ENCODE measurements around the gene HOXB2.
A peak's percentile ranks its signal among the peaks of the same experiment; 100 is the strongest.

Gene HOXB2

DNA sequence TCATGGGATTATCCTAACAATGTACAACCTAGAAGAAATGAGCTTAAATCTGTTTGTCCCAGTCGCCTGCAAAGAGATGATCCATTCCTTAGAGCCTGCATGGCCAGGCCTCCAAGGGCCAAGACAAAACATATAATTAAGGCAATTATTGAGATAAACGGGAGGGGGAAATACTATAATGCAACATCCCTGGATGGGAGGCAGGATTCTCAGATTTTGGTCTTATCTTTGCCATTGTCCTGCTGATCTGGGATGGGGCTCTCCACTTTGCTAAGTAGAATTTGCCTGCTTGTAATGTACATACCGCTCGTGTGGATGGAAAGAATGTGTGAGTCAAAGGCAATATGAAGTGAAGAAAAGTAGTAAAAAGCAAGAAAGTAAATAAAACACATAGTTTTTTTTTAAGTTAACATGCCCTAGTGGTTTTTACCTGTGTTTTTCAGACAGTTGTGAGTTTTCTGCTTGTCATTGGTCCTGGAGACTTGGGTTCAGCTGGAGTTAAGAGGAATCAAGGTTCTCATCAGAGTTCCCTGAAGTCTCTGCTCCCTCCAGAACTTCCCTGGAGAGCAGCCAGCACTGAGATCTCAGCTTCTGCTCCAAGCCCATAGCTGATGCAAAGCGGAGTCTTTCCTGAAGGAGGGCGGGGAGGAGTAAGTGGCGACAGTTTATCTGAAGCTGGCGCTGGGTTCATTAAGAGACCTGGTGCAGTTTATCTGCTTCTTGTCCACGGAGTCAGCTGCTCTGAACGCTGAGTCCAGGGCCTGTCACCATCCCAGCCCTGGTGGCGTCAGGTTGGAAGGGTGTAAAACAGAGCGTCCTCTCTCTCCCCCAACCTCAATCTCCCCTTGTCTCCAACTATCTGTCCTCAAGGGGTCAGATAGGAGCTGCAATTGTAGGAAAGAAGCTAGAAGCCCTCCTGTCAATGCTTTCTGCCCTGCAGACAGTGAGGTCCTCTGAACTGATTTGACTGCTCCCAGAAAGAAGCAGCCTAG is 44.2 kb downstream of the HOXB2 start:
- Histone ChIP-seq H3K36me3 (ENCODE audit: control insufficient read depth in 2 of 2, insufficient read depth in 1 of 2, low read length in 2 of 2) (no peaks in the 10 kb centered on the region), H3K4me1 (ENCODE audit: control insufficient read depth, insufficient read depth, low read length) (peaks cover 34% of the 10 kb centered on the region), H3K4me3 (ENCODE audit: low read depth, low read length) (no peak overlapping the region), H3K27ac (ENCODE audit: extremely low read depth, low read depth, low read length) (peak overlapping the region; percentile 9; the same call in 1 of the 2 replicates), H3K9me3 (ENCODE audit: control insufficient read depth, insufficient read depth, low read depth, low read length) (no peaks in the 10 kb centered on the region)
- CTCF ChIA-PET, result interaction anchor here (0.6 to 2.5 kb wide), 19 partner anchors 9 to 150 kb away, joined by 3 to 15 read pairs (median 4); partner anchors contain the start of gene HOXB5
- POLR2A ChIA-PET, result interaction anchor here (0.8 to 2.2 kb wide), 5 partner anchors 8 to 87 kb away, joined by 3 to 6 read pairs (median 3); no protein-coding TSS in a partner anchor
- no peak for TF ChIP-seq ZNF791 (tag by site-specific recombination; IDR thresholded peaks at IDR 0.05)
- TF ChIP-seq, protein P1, sequence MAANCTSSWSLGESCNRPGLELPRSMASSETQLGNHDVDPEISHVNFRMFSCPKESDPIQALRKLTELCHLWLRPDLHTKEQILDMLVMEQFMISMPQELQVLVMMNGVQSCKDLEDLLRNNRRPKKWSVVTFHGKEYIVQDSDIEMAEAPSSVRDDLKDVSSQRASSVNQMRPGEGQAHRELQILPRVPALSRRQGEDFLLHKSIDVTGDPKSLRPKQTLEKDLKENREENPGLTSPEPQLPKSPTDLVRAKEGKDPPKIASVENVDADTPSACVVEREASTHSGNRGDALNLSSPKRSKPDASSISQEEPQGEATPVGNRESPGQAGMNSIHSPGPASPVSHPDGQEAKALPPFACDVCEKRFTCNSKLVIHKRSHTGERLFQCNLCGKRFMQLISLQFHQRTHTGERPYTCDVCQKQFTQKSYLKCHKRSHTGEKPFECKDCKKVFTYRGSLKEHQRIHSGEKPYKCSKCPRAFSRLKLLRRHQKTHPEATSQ (tag by site-specific recombination; IDR thresholded peaks at IDR 0.05), result no peak
- 0 out of 2 replicates have a peak, but pooled peaks have one; percentile 16 for TF ChIP-seq KLF7 (tag by site-specific recombination; IDR thresholded peaks at IDR 0.05; ENCODE audit: borderline replicate concordance)
- no peak for TF ChIP-seq ZNF670 (tag by site-specific recombination; IDR thresholded peaks at IDR 0.05; ENCODE audit: low read depth)
- TF ChIP-seq, protein P2, sequence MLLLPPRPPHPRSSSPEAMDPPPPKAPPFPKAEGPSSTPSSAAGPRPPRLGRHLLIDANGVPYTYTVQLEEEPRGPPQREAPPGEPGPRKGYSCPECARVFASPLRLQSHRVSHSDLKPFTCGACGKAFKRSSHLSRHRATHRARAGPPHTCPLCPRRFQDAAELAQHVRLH (tag by site-specific recombination; IDR thresholded peaks at IDR 0.05), result no peak
- no peak for TF ChIP-seq OVOL3 (tag by site-specific recombination; IDR thresholded peaks at IDR 0.05)
- no peak for TF ChIP-seq ZNF292 (tag by site-specific recombination; IDR thresholded peaks at IDR 0.05; ENCODE audit: borderline replicate concordance, low read depth)
- TF ChIP-seq ZNF404 (tag by site-specific recombination; IDR thresholded peaks at IDR 0.05), result no peak
- TF ChIP-seq ZNF544 (tag by site-specific recombination; IDR thresholded peaks at IDR 0.05), result no peak
- no peak for TF ChIP-seq ZNF658 (tag by site-specific recombination; IDR thresholded peaks at IDR 0.05)
- TF ChIP-seq, protein P3, sequence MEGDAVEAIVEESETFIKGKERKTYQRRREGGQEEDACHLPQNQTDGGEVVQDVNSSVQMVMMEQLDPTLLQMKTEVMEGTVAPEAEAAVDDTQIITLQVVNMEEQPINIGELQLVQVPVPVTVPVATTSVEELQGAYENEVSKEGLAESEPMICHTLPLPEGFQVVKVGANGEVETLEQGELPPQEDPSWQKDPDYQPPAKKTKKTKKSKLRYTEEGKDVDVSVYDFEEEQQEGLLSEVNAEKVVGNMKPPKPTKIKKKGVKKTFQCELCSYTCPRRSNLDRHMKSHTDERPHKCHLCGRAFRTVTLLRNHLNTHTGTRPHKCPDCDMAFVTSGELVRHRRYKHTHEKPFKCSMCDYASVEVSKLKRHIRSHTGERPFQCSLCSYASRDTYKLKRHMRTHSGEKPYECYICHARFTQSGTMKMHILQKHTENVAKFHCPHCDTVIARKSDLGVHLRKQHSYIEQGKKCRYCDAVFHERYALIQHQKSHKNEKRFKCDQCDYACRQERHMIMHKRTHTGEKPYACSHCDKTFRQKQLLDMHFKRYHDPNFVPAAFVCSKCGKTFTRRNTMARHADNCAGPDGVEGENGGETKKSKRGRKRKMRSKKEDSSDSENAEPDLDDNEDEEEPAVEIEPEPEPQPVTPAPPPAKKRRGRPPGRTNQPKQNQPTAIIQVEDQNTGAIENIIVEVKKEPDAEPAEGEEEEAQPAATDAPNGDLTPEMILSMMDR (tag by site-specific recombination; IDR thresholded peaks at IDR 0.05), result peak; percentile 87
- peak; percentile 25; the same call in 1 of the 2 replicates for TF ChIP-seq PATZ1 (tag by site-specific recombination; IDR thresholded peaks at IDR 0.05)
- TF ChIP-seq ZNF600 (tag by site-specific recombination; IDR thresholded peaks at IDR 0.05), result peak; percentile 63; the same call in 1 of the 2 replicates
- TF ChIP-seq KLF17 (tag by site-specific recombination; IDR thresholded peaks at IDR 0.05), result no peak
- TF ChIP-seq ZNF596 (tag by site-specific recombination; IDR thresholded peaks at IDR 0.05), result no peak
- TF ChIP-seq ZNF416 (tag by site-specific recombination; IDR thresholded peaks at IDR 0.05), result no peak
- TF ChIP-seq MYNN (tag by site-specific recombination; IDR thresholded peaks at IDR 0.05; ENCODE audit: borderline replicate concordance), result no peak
- no peak for TF ChIP-seq ZNF223 (tag by site-specific recombination; IDR thresholded peaks at IDR 0.05)
- peak; percentile 92 for TF ChIP-seq SP7 (tag by site-specific recombination; IDR thresholded peaks at IDR 0.05)
- TF ChIP-seq ZNF843 (tag by site-specific recombination; IDR thresholded peaks at IDR 0.05), result no peak
- TF ChIP-seq ZNF530 (tag by site-specific recombination; IDR thresholded peaks at IDR 0.05; ENCODE audit: low read depth), result no peak
- peak; percentile 29 for TF ChIP-seq ZNF654 (tag by site-specific recombination; IDR thresholded peaks at IDR 0.05; ENCODE audit: low read depth)
- no peak for TF ChIP-seq ZNF449 (tag by site-specific recombination; IDR thresholded peaks at IDR 0.05)
- peak; percentile 23; the same call in 1 of the 2 replicates for TF ChIP-seq IKZF3 (tag by site-specific recombination; IDR thresholded peaks at IDR 0.05)
- TF ChIP-seq FEZF1 (tag by site-specific recombination; IDR thresholded peaks at IDR 0.05), result no peak
- no peak for TF ChIP-seq ZNF645 (tag by site-specific recombination; IDR thresholded peaks at IDR 0.05)
- 0 out of 2 replicates have a peak, but pooled peaks have one; percentile 6 for TF ChIP-seq ZIC2 (tag by site-specific recombination; IDR thresholded peaks at IDR 0.05)
- TF ChIP-seq ZNF157 (tag by site-specific recombination; IDR thresholded peaks at IDR 0.05), result no peak
